Ishikawa (cell line): Measurements from ENCODE around the gene LHPP.

Experiments used
- EP300 ChIP-seq: IDR thresholded peaks from 2 replicates; pipeline ENCODE4 v1.6.1; 2012; ENCODE audit warnings: borderline replicate concordance
- RAD21 ChIP-seq: IDR thresholded peaks from 2 replicates; pipeline ENCODE4 v1.6.1; 2012; ENCODE audit warnings: low read depth
- TAF1 ChIP-seq: IDR thresholded peaks from 2 replicates; pipeline ENCODE4 v1.6.1; 2012; ENCODE audit warnings: low read depth, mild to moderate bottlenecking
- TEAD4 ChIP-seq: IDR thresholded peaks from 2 replicates; pipeline ENCODE4 v1.6.1; 2012
- YY1 ChIP-seq: IDR thresholded peaks from 2 replicates; pipeline ENCODE4 v1.6.1; 2012; ENCODE audit warnings: low read depth
- TF ChIP-seq, protein P1 (sequence below): IDR thresholded peaks from 2 replicates; pipeline ENCODE4 v1.6.1; 2012
- TF ChIP-seq, protein P2 (sequence below): IDR thresholded peaks from 2 replicates; pipeline ENCODE4 v1.6.1; 2012; ENCODE audit warnings: low read depth, mild to moderate bottlenecking
- TF ChIP-seq, protein P3 (sequence below): IDR thresholded peaks from 2 replicates; pipeline ENCODE4 v1.6.1; 2012

DNA sequence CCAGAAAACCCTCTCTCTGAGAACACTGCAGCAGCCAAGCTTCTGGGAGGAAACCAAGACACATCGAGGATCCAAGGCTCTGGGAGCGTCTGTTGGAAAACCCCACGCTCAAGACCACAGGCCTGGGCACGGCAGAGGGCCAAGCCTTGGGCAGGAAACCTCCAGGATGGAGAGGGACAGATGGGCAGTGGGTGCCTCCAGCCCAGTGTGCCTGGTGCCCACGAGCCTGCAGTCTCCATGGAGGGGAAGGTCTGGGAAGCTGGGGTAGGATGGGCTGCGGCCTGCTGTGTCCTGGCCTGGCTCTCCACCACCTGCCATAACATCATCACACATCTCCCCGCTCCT lies 186.5 kb downstream of the LHPP start:
- TF ChIP-seq TEAD4 (no peak), RAD21 (no peak), EP300 (no peak), YY1 (no peak), TAF1 (no peak)
- TF ChIP-seq, protein P1, sequence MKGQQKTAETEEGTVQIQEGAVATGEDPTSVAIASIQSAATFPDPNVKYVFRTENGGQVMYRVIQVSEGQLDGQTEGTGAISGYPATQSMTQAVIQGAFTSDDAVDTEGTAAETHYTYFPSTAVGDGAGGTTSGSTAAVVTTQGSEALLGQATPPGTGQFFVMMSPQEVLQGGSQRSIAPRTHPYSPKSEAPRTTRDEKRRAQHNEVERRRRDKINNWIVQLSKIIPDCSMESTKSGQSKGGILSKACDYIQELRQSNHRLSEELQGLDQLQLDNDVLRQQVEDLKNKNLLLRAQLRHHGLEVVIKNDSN = no peak
- TF ChIP-seq, protein P2, sequence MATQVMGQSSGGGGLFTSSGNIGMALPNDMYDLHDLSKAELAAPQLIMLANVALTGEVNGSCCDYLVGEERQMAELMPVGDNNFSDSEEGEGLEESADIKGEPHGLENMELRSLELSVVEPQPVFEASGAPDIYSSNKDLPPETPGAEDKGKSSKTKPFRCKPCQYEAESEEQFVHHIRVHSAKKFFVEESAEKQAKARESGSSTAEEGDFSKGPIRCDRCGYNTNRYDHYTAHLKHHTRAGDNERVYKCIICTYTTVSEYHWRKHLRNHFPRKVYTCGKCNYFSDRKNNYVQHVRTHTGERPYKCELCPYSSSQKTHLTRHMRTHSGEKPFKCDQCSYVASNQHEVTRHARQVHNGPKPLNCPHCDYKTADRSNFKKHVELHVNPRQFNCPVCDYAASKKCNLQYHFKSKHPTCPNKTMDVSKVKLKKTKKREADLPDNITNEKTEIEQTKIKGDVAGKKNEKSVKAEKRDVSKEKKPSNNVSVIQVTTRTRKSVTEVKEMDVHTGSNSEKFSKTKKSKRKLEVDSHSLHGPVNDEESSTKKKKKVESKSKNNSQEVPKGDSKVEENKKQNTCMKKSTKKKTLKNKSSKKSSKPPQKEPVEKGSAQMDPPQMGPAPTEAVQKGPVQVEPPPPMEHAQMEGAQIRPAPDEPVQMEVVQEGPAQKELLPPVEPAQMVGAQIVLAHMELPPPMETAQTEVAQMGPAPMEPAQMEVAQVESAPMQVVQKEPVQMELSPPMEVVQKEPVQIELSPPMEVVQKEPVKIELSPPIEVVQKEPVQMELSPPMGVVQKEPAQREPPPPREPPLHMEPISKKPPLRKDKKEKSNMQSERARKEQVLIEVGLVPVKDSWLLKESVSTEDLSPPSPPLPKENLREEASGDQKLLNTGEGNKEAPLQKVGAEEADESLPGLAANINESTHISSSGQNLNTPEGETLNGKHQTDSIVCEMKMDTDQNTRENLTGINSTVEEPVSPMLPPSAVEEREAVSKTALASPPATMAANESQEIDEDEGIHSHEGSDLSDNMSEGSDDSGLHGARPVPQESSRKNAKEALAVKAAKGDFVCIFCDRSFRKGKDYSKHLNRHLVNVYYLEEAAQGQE = no peak
- TF ChIP-seq, protein P3, sequence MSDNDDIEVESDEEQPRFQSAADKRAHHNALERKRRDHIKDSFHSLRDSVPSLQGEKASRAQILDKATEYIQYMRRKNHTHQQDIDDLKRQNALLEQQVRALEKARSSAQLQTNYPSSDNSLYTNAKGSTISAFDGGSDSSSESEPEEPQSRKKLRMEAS = no peak
